Neuronal stem cell (in vitro differentiated cells): ENCODE measurements around the gene STX18.
"Not testable (repeated sequence)": the region's sequence is repeated elsewhere in the genome, so short reads cannot be mapped to it uniquely, and the experiment has no call there.

Experiments
- DNase-seq: peaks from one replicate; pipeline ENCODE4 v3.0.0-alpha.2; 2013; ENCODE audit warnings: low spot score
- H2AFZ ChIP-seq: one replicate; pipeline ENCODE4 v1.6.1; 2013; ENCODE audit warnings: mild to moderate bottlenecking, low read length, inconsistent platforms
- H2AK5ac ChIP-seq: 2 replicates; pipeline ENCODE4 v1.6.1; 2013; ENCODE audit warnings: low read depth, mild to moderate bottlenecking, inconsistent platforms, low read length, moderate library complexity, mixed read lengths
- H2BK120ac ChIP-seq: 2 replicates; pipeline ENCODE4 v1.6.1; 2013; ENCODE audit warnings: low read depth, mild to moderate bottlenecking, inconsistent platforms, low read length, moderate library complexity, mixed read lengths
- H2BK12ac ChIP-seq: one replicate; pipeline ENCODE4 v1.6.1; 2013; ENCODE audit warnings: low read length, inconsistent platforms
- H2BK15ac ChIP-seq: 2 replicates; pipeline ENCODE4 v1.6.1; 2013; ENCODE audit warnings: mild to moderate bottlenecking, low read length, inconsistent platforms, mixed read lengths
- H2BK5ac ChIP-seq: one replicate; pipeline ENCODE4 v1.6.1; 2013; ENCODE audit warnings: inconsistent platforms, mild to moderate bottlenecking, low read length, moderate library complexity
- H3K14ac ChIP-seq: one replicate; pipeline ENCODE4 v1.6.1; 2013; ENCODE audit warnings: low read length, inconsistent platforms
- H3K18ac ChIP-seq: 2 replicates; pipeline ENCODE4 v1.6.1; 2013; ENCODE audit warnings: low read length, inconsistent platforms
- H3K23ac ChIP-seq: 2 replicates; pipeline ENCODE4 v1.6.1; 2013; ENCODE audit warnings: low read depth, mild to moderate bottlenecking, mixed read lengths, low read length, inconsistent platforms; ENCODE audit not compliant: poor library complexity
- H3K27ac ChIP-seq: replicated peaks from 3 replicates; pipeline ENCODE4 v1.5.1; 2013; ENCODE audit warnings: low read length, inconsistent platforms
- H3K27me3 ChIP-seq, 3 experiments: 2 replicates each; pipeline ENCODE4 v1.6.1; 2013; ENCODE audit warnings: low read length in 3 of 3, mild to moderate bottlenecking in 2 of 3, inconsistent platforms in 1 of 3, low read depth in 1 of 3, mixed read lengths in 1 of 3, moderate library complexity in 1 of 3; ENCODE audit not compliant: control insufficient read depth in 3 of 3, insufficient read depth in 3 of 3
- H3K36me3 ChIP-seq, 2 donors: replicated peaks in 1 of 2; 2 replicates each; pipeline ENCODE4 v1.6.1; 2013; ENCODE audit warnings: low read length in 2 of 2; ENCODE audit not compliant: control insufficient read depth in 2 of 2, insufficient read depth in 2 of 2
- H3K4ac ChIP-seq: 2 replicates; pipeline ENCODE4 v1.6.1; 2013; ENCODE audit warnings: inconsistent platforms, mild to moderate bottlenecking, low read length, moderate library complexity
- H3K4me1 ChIP-seq, 2 donors: 1 replicate in 1 of 2; 2 replicates in 1 of 2; pipeline ENCODE4 v1.6.1; 2013; ENCODE audit warnings: low read length in 2 of 2, low read depth in 1 of 2; ENCODE audit not compliant: control insufficient read depth in 2 of 2, insufficient read depth in 1 of 2
- H3K4me2 ChIP-seq: one replicate; pipeline ENCODE4 v1.6.1; 2013; ENCODE audit warnings: mild to moderate bottlenecking, low read length, inconsistent platforms; ENCODE audit not compliant: insufficient read depth, poor library complexity, severe bottlenecking
- H3K4me3 ChIP-seq, 2 donors: 2 replicates each; pipeline ENCODE4 v1.5.1; 2013; ENCODE audit warnings: low read length in 2 of 2, mild to moderate bottlenecking in 2 of 2, inconsistent platforms in 1 of 2, moderate library complexity in 1 of 2
- H3K79me1 ChIP-seq: one replicate; pipeline ENCODE4 v1.6.1; 2013; ENCODE audit warnings: low read depth, mild to moderate bottlenecking, inconsistent platforms, low read length, moderate library complexity
- H3K9ac ChIP-seq: one replicate; pipeline ENCODE4 v1.6.1; 2013; ENCODE audit warnings: mild to moderate bottlenecking, low read depth, low read length, inconsistent platforms; ENCODE audit not compliant: poor library complexity
- H3K9me3 ChIP-seq, 2 donors: replicated peaks in 1 of 2; 2 replicates each; pipeline versions ENCODE3 to v1.6.1; 2013; ENCODE audit warnings: low read length in 2 of 2, mild to moderate bottlenecking in 2 of 2, inconsistent platforms in 1 of 2, low read depth in 1 of 2, mixed read lengths in 1 of 2, moderate library complexity in 1 of 2; ENCODE audit not compliant: control insufficient read depth in 2 of 2, insufficient read depth in 1 of 2
- H4K8ac ChIP-seq: one replicate; pipeline ENCODE4 v1.6.1; 2013; ENCODE audit warnings: low read depth, mild to moderate bottlenecking, inconsistent platforms, low read length, moderate library complexity
- H4K91ac ChIP-seq: one replicate; pipeline ENCODE4 v1.6.1; 2013; ENCODE audit warnings: low read length, low read depth, mild to moderate bottlenecking, inconsistent platforms; ENCODE audit not compliant: poor library complexity
- WGBS, 2 donors: extraction: QIAGEN DNeasy Blood & Tissue Kit; methylation state at CpG; one replicate each; pipeline ENCODE4 v1.1.7; 2013; ENCODE audit warnings: missing lambda C conversion rate in 2 of 2, mixed read lengths in 1 of 2; ENCODE audit not compliant: insufficient read length in 2 of 2, insufficient replicate concordance in 1 of 2; ENCODE audit errors: extremely low coverage in 2 of 2; 5-methylcytosine and 5-hydroxymethylcytosine counted together

STX18 gene

GRCh38 chr4:4572821-4573220, 31.0 kb upstream of the STX18 start:
- no peak overlapping the region for H3K9ac ChIP-seq
- H2AFZ ChIP-seq, result no peak overlapping the region
- H2AK5ac ChIP-seq, result no peak overlapping the region
- no peaks in the 10 kb centered on the region for H3K36me3 ChIP-seq
- H3K4me1 ChIP-seq, result peaks cover 22 to 26% of the 10 kb centered on the region in 2 donors
- no peak overlapping the region for H3K27ac ChIP-seq
- H3K9me3 ChIP-seq, result peaks cover 0 to 7% of the 10 kb centered on the region in 2 donors
- no peak overlapping the region for H2BK12ac ChIP-seq
- H3K4me3 ChIP-seq, result no peak overlapping the region
- no peak overlapping the region for H3K23ac ChIP-seq
- H3K4ac ChIP-seq, result no peak overlapping the region
- H2BK120ac ChIP-seq, result no peak overlapping the region
- H3K14ac ChIP-seq, result no peak overlapping the region
- no peak for DNase-seq
- H2BK5ac ChIP-seq, result no peak overlapping the region
- H3K18ac ChIP-seq, result no peak overlapping the region
- H3K4me2 ChIP-seq, result no peak overlapping the region
- H4K91ac ChIP-seq, result no peak overlapping the region
- WGBS, 2 donors, result no CpG with 5 or more reads among the region's 2 CpGs
- no peak overlapping the region for H2BK15ac ChIP-seq
- peaks cover 0 to 38% (median 0%) of the 10 kb centered on the region in 3 experiments for H3K27me3 ChIP-seq
- H4K8ac ChIP-seq, result no peak overlapping the region
- H3K79me1 ChIP-seq, result no peaks in the 10 kb centered on the region

DNA sequence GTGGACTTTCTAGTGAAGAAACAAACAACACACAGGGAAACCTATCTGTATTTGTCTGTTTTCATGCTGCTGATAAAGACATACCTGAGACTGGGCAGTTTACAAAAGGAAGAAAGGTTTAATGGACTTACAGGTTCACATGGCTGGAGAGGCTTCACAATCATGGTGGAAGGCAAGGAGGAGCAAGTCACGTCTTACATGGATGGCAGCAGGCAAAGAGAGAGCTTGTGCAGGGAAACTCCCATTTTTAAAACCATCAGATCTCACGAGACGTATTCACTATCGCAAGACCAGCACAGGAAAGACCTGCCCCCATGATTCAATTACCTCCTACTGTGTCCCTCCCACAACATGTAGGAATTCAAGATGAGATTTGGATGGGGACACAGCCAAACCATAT, 28.0 kb upstream of the STX18 start:
- H3K4ac ChIP-seq, H3K27ac ChIP-seq, H3K14ac ChIP-seq, H3K36me3 ChIP-seq, H3K4me3 ChIP-seq, H4K91ac ChIP-seq, H3K4me2 ChIP-seq, H2BK12ac ChIP-seq, H3K18ac ChIP-seq, H2AK5ac ChIP-seq, H3K9ac ChIP-seq, H2BK120ac ChIP-seq, DNase-seq, H4K8ac ChIP-seq, H2AFZ ChIP-seq, H2BK5ac ChIP-seq, H3K79me1 ChIP-seq, H3K9me3 ChIP-seq, H2BK15ac ChIP-seq, H3K23ac ChIP-seq: not testable (repeated sequence)
- Histone ChIP-seq H3K4me1 (peaks cover 14% of the 10 kb centered on the region in 2 donors), H3K27me3 (peaks cover 0 to 24% (median 0%) of the 10 kb centered on the region in 3 experiments)
- no CpG with 5 or more reads among the region's 4 CpGs for WGBS, 2 donors

- no peak overlapping the region for H2BK5ac ChIP-seq
- H3K4me1 ChIP-seq, result peaks cover 7 to 10% of the 10 kb centered on the region in 2 donors
- H3K27me3 ChIP-seq, result peaks cover 0 to 14% (median 0%) of the 10 kb centered on the region in 3 experiments
- H3K36me3 ChIP-seq, result peaks cover 0 to 6% of the 10 kb centered on the region in 2 donors
- H3K9ac ChIP-seq, result no peak overlapping the region
- H2BK15ac ChIP-seq, result no peak overlapping the region
- H3K14ac ChIP-seq, result no peak overlapping the region
- no peak overlapping the region for H4K91ac ChIP-seq
- H3K9me3 ChIP-seq, result peaks cover 0 to 4% of the 10 kb centered on the region in 2 donors
- no peak for DNase-seq
- no peak overlapping the region for H3K4ac ChIP-seq
- WGBS, 2 donors, result no CpG with 5 or more reads among the region's 3 CpGs
- no peak overlapping the region for H4K8ac ChIP-seq
- no peak overlapping the region for H2AFZ ChIP-seq
- H2BK12ac ChIP-seq, result no peak overlapping the region
- H3K79me1 ChIP-seq, result no peaks in the 10 kb centered on the region
- no peak overlapping the region for H3K4me2 ChIP-seq
- no peak overlapping the region for H3K18ac ChIP-seq
- H2AK5ac ChIP-seq, result no peak overlapping the region
- H3K23ac ChIP-seq, result no peak overlapping the region
- H3K27ac ChIP-seq, result no peak overlapping the region
- H2BK120ac ChIP-seq, result no peak overlapping the region
- no peak overlapping the region for H3K4me3 ChIP-seq
These were observed 27.1 kb upstream of the STX18 start for GRCh38 chr4:4568806-4569427.

DNA sequence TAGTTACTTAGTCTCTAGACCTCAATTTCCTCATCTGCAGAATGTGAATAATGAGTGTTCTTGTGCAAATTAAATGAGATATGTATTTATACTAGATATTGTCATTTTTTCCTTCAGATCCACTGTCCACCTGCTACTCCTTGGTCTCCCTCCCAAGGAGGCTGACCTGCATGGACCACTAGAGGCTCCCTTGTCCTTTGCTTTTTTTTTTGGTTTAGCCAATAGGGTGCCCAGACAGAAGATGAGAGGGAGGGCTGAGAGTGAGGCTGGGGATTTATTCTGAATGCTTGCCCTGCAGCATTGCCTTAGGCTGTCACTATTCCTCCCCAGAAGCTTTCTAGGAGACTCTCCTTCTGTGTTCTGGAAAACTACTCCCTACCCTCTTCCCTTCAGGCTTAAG, 24.5 kb upstream of the STX18 start:
- not testable (repeated sequence) for H2AK5ac ChIP-seq, H2BK120ac ChIP-seq, H2BK12ac ChIP-seq, H3K14ac ChIP-seq, H3K27me3 ChIP-seq, H3K4ac ChIP-seq, H2BK15ac ChIP-seq, H3K4me1 ChIP-seq, H2BK5ac ChIP-seq, H2AFZ ChIP-seq, H3K4me3 ChIP-seq, H3K9me3 ChIP-seq, H3K36me3 ChIP-seq, H4K91ac ChIP-seq, DNase-seq, H3K18ac ChIP-seq, H4K8ac ChIP-seq, H3K9ac ChIP-seq, H3K27ac ChIP-seq, H3K4me2 ChIP-seq, H3K79me1 ChIP-seq, H3K23ac ChIP-seq
